Activated CD4-positive, alpha-beta T cell treated with anti-CD3 and anti-CD28 coated beads for 36 hours (primary cell): ENCODE measurements around the gene ELMO2. TPM values are rescaled to one million over a fixed set of nuclear protein-coding genes. Genes with fewer than 3 reads are reported as not detected.

ENCODE experiments used
- ATAC-seq: fragments of 200-7000 bp; cut with Tn5 transposase; one replicate; pipeline ENCODE4 v1.10.0; 2021; ENCODE audit warnings: mild to moderate bottlenecking, moderate library complexity
- CTCF ChIA-PET: fragments of 350-600 bp; sonication (Branson Sonifier 250); formaldehyde crosslinking; loops from one replicate; lab custom pipeline; 2021; ENCODE audit warnings: antibody characterized with exemption; lab: Charles Lee
- POLR2A ChIA-PET: fragments of 350-600 bp; sonication (Branson Sonifier 250); formaldehyde crosslinking; loops from one replicate; lab custom pipeline; 2021; ENCODE audit warnings: antibody characterized with exemption, inconsistent platforms; lab: Charles Lee
- DNase-seq: peaks from one replicate; pipeline ENCODE4 v3.0.0-alpha.2; 2020
- H3K27ac Mint-ChIP-seq: one replicate; pipeline ENCODE4 v1.8.0; 2021; ENCODE audit warnings: mixed read lengths
- H3K27me3 Mint-ChIP-seq: one replicate; pipeline ENCODE4 v1.8.0; 2021; ENCODE audit warnings: mixed read lengths
- H3K36me3 Mint-ChIP-seq: one replicate; pipeline ENCODE4 v1.8.0; 2021; ENCODE audit warnings: low read depth, mixed read lengths
- H3K4me1 Mint-ChIP-seq: one replicate; pipeline ENCODE4 v1.8.0; 2021; ENCODE audit warnings: mixed read lengths
- H3K4me3 Mint-ChIP-seq: one replicate; pipeline ENCODE4 v1.8.0; 2021; ENCODE audit warnings: mild to moderate bottlenecking, moderate library complexity, mixed read lengths
- H3K9me3 Mint-ChIP-seq: one replicate; pipeline ENCODE4 v1.8.0; 2021; ENCODE audit warnings: low read depth, mixed read lengths
- intact Hi-C, 2 experiments: fragments of 100-400 bp; cut with DNase I in 1 of 2; cut with micrococcal nuclease in 1 of 2; formaldehyde crosslinking; loops; one replicate each; pipeline versions ENCODE4 v1.14.2 to v1.15.1; 2022 to 2024; cut with DNase I, micrococcal nuclease
- total RNA-seq, 2 experiments: library from RNA; stranded (reverse); gene quantifications; one replicate each; pipeline ENCODE4 v1.2.3, GENCODE V29; 2021

Gene ELMO2
- total RNA-seq, 2 experiments from 2014 or later = 47.4 to 54.6 TPM

DNA sequence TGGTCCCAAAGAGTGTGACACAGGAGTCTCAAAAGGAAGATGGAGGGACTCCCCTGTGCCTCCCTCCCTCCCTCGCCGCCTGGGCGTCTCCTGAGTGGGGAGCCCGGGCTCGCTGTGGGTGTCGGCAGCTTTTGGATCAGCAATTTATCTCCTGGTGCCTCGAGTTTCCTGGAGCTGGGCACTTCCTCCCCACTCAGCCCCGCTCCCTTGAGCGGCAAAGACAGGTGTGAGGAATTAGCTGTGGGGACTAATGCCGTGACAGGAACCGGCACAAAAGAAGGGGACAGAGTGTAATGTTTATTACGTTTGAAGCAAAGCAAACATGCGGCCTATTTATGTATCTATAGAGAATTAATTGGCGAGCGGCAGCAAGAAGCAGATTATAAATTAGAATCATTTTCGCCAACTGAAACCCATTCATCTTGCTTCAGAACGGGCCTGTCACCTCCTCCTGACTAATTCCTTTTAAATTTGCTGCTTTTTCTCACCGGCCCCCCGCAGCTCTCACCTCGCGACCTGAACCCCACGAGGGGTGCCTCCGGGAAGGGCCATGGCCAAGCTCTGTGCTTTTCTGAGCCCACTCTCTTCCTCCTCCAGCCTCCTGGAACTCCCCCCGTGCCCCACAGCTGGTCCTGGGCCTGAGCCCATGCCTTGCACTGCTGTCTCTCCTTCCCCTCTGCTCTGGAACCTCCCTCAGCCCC, 89.3 kb downstream of the ELMO2 start:
- Mint-ChIP-seq H3K27me3 (peaks cover 55% of the 10 kb centered on the region), H3K4me1 (peaks cover under 1% of the 10 kb centered on the region), H3K27ac (no peak overlapping the region), H3K4me3 (no peak overlapping the region), H3K9me3 (no peaks in the 10 kb centered on the region), H3K36me3 (no peaks in the 10 kb centered on the region)
- ATAC-seq (no peak), DNase-seq (no peak)
- ChIA-PET CTCF (interaction anchor here (2.4 kb wide), 1 partner anchor 32 kb away, joined by 6 read pairs; no protein-coding TSS in a partner anchor), POLR2A (interaction anchor here (1.0 kb wide), 1 partner anchor 46 kb away, joined by 3 read pairs; no protein-coding TSS in a partner anchor)
- intact Hi-C loops = no loop called here

Other genes starting within 250 kb of the ELMO2 start
- not detected for gene CDH22, start 98.1 kb downstream of the ELMO2 start, total RNA-seq
- 1 to 10 TPM; 3.4 to 4.9 TPM for gene ZNF334, start 106.9 kb upstream of the ELMO2 start, total RNA-seq
- under 1 TPM; 0.14 to 0.19 TPM for gene OCSTAMP, start 144.0 kb upstream of the ELMO2 start, total RNA-seq
- gene SLC13A3, start 244.8 kb upstream of the ELMO2 start, total RNA-seq = under 1 TPM; 0.07 TPM